ENCODE results near the gene CDK14.

Gene CDK14

DNA sequence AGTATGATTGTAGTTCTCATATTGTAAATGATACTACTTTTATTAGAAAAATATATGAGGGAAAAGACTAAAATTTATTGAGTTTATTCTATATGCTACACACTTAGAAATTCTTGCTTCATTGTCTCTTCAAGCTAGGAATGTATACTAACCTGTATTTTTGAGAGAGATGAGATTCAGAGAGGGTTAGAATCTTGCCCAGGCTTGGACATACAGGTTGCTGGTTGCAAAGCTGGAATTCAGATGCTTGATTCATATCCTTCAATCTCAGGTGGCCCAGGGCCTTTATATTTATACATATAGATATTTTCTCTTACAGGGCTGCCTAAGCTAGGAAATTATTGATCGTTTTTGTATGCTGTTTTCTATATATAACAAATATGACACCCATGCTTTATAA lies 324.2 kb downstream of the CDK14 start:
- no peak for DNase-seq

DNA sequence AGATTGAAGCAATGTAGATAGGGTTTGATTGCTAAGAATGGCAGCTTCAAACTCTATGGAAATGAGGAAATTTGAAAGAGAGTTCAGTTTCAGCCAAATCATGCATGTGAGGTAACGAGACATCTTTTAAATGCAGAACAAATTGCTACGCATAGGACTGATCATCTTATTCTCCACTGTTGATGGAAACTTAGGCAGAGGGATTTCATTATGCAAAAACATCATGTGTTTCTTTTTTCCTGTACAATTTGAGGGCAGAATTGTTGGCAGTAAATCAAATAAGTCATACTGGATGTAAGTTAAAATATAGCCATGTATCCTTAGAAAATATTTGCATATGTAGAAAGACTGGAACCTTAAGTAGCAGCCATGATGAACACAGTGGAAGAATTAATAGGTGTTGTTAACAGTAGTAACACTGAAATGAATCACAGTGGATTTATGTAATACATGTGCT lies 327.4 kb downstream of the CDK14 start:
- no peak for DNase-seq

DNA sequence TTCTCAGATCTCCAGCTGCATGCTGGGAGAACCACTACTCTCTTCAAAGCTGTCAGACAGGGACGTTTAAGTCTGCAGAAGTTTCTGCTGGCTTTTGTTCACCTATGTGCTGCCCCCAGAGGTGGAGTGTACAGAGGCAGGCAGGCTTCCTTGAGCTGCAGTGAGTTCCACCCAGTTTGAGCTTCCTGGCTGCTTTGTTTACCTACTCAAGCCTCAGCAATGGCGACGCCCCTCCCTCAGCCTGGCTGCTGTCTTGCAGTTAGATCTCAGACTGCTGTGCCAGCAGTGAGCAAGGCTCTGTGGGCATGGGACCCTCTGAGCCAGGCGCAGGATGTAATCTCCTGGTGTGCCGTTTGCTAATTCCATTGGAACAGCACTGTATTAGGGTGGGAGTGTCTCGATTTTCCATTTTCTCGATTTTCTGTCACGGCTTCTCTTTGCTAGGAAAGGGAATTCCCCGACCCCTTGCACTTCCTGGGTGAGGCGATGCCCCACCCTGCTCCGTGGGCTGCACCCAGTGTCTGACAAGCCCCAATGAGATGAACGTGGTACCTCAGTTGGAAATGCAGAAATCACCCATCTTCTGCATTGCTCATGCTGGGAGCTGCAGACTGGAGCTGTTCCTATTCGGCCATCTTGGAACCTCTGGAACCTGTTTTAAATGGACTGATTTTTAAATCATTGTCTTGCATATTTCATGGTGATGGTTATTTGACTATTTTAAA lies 332.7 kb downstream of the CDK14 start:
- peak; percentile 4 for DNase-seq

DNA sequence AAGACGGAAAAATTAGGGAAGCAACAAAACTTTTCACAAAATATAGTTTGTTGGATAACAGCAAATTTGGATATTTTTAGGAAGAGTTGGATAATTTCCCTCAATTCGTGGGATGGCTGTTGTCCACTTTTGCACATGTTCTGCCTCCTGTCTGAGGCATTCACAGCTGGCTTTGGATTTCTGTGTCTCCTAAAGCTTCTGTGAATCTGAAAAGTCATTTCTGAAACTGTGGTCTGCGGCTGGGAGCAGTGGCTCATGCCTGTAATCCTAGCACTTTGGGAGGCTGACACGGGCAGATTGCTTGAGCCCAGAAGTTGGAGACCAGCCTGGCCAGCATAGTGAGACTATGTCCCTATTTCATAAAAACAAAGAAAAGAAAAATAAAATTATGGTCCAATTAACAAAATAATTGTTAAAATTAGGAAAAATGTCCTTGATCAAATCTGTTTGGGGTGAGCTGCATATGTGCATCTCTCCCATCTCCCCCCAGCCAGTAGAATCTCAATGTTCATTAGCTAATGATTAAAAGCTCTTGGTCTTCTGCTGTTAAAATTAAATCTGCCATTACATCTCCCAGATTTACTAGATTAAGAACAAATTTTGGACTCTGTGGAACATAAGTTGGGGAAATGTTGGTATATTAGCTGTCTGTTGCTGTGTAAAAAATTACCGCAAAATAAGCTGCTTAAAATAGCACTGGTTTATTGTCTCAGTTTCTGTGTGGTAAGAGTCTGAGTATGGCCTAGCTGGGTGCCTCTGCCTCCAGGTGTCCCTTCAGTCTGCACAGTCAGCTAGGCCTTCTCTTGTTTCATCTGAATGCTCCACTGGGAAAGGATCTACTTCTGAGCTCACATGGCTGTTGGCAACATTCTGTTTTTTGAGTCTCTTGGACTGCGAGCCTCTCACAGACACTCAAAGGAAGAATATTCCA lies 336.1 kb downstream of the CDK14 start:
- no peak for DNase-seq

DNA sequence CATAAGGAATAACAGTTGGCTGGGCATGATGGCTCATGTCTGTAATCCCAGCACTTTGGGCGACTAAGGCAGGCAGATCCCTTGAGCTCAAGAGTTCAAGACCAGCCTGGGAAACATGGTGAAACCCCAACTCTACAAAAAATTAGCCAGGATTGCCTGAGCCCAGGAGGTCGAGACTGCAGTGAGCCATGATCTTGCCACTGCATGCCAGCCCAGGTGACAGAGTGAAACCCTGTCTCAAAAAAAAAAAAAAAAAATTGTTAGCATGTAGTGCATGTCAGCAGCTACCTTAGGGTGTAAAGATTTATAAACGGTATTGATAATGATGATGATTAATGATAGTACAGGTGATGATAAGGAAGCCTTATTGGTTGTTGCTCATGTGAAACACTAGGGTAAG lies 336.9 kb downstream of the CDK14 start:
- no peak for DNase-seq

DNA sequence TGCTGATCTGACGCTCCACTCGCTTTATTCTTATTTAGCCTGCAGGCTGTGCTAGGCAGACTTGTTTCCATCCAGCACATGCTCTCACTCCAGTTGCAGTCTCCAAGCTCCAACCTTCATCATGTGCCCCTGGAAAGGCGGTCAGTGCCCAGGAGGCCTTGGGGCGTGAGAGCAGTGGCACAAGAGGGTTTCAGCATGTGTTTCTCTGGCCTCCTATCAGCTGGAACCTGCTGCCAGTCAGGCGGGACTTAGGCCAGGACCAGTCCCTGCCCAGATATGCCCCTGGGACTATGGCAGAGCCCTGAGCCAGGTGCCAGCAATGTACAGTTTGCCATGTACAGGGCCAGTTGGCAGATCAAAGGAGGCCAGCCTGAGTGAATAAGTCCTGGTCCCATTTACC lies 337.9 kb downstream of the CDK14 start:
- no peak for DNase-seq

DNA sequence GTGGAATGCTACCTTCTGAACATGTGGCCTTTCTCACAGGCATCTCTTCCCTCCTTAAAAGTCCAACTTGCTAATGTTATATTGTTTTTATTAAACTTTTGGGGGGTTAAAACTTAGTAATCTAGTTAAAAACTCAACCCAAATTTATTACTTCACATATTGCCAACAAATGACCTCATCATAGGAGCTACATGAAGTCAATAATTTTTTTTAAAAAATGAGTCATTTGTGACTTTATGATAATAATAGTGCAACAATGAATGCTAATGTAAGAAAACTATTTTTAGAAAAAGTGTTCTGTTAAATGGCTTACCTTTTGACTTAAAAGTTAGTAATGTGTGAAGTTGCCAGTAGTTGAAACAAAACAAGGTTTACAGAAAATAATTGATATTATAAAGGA lies 342.2 kb downstream of the CDK14 start:
- no peak for DNase-seq

DNA sequence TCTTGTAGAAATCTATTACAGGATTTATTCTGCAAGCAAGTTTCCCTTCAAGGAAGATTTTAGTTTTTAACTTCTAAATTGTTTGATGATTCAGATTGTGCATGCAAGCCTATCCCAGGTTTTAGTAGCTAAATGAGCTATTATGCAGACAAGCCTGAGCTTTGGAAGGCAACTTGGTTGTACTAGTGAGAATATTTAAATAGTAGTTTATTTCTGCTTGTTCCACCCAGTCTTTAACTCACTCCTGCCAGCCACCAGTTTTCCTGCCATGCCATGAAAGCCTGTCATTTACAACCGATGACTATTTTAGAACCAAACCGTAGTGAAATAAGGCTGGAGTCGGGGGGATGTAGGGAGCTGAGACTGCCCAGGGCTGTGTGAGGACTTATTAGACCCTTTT lies 343.5 kb downstream of the CDK14 start:
- DNase-seq, result no peak

DNA sequence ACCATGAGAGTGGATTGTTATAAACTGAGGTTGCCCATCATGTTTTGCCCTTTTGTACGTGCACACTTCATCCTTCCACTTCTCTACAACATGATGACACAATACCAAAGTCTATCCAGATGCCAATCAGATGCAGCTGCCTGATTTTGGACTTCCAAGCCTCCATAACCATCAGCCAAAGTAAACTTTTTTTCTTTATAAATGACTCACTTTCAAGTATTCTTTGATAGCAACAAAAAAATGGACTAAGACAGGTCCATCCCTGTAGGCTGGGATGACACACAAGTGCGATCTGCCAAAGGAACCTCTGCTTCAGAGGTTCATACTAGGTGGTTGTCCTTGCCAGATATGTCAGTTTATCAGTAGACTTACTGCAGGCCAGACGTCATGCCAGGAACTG lies 347.9 kb downstream of the CDK14 start:
- DNase-seq, result no peak

DNA sequence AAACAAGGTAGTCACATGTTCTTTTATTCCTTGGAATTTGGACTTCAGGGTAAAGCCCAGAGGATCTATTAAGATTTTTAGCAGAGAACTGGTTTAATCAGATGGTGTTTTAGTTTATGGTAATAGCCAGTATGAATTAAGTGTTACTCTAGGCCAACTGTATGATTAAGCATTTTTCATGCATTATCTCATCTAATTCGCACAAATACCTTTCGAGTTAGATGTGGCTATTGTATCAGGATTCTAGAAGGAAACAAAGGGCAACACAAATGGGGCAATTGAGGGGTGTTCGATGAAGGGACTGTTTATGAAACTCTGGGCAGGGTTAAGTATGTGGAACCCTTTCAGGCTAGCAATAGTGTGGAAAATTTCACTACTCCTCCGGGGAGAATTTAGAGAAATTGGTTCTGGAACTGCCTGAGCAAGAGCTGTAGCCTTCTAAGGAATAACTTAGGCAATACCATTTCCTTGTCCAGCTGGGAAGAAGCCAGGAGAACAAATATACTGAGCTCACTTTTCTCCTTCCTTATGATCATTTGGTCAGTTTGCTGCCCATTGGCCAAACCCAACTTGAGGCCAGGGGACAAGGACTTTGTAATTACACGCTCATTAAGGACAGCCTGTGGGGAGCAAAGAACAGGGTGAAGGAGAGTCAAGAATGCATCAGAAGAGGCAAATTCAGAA lies 349.1 kb downstream of the CDK14 start:
- no peak for DNase-seq

DNA sequence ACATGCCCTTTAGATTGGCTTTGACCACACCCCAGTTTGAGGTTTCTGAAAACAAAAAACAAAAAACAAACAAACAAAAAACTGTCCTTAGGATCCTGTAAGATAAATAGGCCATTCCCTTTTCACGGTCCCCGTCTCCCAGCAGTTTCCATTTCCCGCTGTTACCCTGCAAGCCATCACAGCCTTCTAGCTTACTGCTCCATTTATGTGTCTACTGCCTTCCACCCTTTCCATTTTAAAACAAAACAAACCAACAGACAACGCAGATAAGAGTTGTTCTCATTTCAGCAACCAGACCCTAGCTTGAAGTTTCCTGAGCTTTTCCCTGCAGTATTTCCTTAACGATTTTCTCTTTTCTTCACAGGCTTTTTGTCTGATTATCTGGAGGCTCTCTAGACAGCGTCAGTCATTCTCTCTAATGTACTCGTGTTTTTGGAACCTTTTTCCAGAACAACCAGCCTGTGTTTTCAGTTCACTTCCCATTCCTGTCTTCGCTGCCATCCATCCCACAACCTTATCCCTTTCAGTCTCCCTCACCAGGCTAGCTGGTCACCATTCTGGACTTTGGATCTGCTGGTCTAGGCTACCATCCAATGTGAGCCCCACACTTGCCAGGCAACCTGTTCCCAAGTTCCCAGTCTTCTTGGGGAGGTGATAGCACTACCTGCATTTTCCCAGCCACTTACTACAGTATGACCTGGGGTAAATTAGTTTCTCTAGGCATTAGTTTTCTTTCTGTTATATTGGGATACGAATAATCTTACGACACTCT lies 350.8 kb downstream of the CDK14 start:
- no peak for DNase-seq

DNA sequence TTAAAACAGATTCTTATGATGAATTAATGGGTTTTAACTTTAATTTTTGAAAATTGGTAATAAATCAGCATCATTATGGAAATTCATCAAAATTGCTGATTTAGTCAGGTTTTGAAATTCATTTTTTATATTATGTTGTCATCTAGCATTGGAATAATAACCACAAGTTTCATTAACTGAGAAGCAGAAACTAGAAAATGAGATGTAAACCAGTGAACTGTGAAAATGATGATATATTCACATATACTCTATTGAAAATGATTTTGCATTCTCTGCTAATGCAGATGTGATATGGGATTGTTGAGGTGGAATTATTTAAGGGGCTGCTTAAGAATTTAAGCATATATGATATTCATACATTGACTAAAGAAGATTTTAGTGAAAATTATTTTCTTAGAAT lies 352.0 kb downstream of the CDK14 start:
- DNase-seq, result no peak

DNA sequence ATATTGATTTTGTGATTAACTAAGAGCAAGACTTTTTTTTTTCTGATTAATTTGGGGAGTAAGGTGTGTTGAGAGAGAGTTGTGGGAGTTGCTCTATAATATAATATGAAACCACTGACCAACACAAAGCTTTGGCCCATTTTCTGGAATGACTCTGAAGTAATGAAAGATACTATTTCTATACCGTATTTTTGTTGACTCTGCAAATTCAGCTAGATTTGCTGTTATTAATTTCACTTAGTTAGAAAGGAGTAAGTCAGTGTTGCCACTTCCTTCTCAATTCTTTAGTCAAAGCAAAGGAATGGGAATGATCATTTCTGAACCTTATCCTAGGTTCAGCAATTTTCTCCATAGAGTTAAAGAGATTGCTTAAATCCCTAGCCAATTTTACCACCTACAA lies 355.1 kb downstream of the CDK14 start:
- no peak for DNase-seq

DNA sequence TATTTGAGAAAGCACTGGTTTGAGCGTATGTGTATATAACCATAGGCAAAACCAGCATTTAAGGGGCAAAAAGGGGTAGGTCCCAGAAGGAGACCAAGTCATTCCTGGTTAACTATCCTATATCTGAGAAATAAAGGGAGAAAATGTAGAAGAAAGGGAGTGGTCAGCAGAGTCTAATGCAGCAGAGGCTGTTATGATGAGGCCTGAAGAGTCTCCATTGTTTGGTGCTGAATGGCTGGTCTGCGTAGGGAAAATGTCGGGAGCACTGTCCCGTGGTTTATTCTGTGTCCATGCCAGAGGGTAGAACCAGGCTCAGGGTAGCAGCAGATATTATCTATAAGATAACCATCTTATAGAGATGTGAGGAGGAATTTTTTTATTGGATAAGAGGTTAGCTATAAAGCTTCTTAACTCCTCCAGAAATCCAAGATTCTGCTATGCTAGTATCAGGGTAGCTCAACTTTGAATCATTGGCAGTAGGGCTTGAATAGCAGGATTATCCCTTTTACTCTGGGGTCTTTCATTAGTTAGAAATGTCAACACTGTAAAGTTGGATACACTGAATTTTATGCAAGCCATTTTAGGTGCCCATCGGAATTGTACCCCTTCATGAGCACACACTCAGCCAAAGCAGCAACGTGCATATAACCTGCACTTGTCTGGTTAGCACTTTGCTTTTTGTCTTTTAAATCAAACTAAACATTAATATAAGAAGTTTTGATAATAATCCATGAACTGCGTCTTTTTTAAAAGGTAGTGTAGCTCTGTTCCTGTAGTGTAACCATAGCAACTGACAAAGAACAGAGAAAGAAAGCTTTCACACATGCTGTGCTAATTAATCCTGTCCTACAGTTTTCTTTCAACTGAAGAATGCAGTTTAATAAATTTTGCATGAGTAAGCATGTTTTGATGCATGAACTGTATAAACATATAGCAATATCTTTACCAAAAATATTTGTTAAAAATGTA lies 356.1 kb downstream of the CDK14 start:
- no peak for DNase-seq

DNA sequence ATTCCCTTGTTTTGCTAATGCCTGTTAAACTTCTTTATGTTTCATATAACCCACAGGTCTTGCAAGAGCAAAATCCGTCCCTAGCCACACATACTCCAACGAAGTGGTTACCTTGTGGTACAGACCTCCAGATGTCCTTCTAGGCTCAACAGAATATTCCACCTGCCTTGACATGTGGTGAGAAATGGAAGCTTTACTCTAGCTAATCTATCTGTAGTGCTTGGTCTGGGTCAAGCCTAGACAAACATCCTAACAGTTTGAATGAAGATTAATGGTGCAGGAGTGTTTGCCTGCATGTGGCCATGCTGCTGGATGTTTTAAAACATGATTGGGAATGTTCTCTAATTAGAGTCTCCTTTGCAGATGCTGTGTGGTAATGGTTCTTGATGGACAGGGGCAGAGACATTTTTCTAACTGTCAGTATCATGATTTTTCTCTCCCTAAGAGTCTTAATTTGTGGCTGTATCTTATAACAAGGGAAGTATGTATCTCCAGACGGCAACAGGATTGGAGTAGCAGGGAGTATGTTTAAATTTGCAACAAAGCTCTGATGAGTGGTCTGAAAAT lies 359.6 kb downstream of the CDK14 start:
- no peak for DNase-seq

DNA sequence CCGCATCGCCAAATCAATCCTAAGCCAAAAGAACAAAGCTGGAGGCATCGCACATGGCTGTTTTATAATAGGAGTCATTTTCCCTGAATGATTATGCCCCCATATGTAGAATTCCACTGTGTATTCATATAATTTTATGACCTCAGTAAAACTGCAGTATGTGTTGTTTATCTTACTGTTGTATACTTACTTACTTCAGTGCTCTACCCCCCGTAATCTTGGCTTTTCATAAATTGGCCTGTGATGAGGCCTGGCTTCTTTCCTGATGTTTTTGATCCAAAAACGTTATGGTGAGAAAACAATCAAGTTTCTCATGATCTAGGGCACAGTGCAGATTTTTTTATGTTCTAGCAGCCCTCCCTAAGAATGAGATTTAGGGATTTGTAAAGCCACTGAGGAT lies 361.8 kb downstream of the CDK14 start:
- DNase-seq, result no peak

DNA sequence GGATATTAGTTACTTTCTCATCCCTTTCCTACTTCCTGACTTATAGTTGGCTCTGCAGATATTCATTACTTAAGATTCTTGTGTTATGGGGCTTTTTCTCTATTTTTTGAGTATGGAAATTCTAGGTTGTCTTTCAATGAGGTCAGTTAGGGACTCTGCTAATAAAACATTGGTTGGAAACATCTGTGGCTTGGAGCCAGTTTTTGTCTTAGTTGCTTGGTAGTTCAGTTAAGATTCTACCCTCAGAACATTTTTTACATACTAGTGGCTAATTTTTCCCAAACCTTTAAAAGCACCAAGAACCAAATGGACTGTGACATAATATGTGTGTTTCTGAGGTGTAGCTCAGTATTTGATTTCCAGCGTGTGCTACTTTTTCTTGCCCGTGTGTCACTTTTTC lies 362.5 kb downstream of the CDK14 start:
- no peak for DNase-seq

DNA sequence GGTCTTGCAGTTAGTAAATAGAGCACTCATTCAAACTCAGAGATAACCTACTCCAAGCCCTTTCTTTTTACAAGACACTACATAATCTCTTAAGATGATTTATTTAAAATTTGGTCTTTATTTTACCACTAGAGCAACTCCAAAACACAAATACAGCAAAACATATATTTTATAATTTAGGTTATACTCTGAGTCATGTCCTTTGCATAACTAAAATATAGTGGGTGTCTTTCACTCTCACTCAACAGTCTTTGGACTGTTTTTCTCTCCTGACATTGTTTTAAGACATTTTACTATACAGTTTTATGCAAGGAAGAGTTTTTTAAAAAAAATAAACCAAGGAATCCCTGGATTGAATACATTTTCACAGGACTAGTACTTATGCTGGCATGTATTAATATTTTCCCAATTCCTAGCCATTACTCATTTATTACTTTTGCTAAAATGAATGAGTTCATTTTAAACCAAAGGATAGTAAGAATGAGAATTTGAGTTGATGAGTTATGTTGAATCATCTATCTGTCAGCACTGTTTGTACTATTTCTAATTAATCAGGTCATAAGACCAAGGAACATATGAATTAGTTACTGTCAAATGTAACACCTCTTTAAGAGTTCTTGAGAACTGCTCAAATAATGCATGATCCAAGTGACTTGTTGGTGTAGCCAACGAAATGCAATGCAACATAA lies 365.1 kb downstream of the CDK14 start:
- DNase-seq, result no peak

DNA sequence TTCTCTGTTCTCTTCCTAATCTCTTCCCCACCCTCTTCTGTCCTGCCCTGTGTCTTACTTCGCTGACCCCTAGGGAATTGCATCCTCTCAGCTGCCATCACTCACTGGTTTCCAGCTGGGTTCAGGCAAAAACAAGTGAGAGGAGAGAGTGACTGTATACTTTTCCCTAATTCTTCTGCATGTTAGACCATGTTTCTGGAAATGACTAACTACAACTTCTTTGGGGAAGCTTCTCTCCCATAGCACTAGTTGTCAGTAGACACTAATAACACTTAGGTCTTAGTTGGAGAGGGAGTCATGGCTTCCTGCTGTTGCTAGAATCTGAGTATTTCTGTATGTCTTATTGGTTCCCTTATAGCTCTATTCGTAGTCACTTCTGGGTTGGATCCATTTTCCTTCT lies 369.1 kb downstream of the CDK14 start:
- DNase-seq, result no peak

DNA sequence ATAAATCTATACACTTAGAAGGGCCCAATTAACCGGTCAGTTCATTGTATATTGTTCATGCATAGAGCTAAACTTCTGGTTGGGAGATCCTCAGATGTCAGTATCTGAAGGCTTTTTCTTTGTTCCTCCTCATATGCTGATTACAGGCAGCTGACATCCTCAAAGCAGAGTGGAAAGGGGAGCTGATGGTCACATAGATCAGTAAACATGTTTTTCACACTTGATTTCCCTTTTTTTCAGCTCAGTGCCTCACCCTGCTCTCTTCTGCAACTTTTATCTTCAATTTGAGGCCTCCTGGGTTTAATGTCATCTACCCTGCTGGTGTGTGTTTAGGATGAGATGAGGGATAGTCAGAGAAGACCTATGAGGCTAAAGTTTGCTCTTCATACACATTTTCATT lies 370.2 kb downstream of the CDK14 start:
- no peak for DNase-seq

DNA sequence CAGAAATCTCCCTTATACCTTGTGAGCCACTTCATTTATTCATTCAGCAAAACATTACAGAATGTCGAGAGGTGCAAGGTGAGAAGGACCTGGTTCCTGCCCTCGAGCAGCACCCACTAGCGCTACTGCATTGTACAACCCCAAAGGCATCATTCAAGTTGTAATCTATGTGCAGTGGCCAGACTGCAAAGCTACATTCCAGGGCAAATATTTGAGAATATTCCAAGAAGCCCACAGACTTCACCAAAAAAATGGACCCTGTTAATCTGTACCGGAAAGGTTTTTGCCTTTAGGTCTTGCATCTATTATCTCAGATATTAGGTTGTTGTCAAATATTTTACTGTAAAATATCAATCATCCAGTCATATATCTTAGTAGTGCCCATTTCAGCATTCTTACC lies 372.8 kb downstream of the CDK14 start:
- no peak for DNase-seq
